Measurements from ENCODE around the gene TGFB2. TPM values are rescaled to one million over a fixed set of nuclear protein-coding genes. Genes with fewer than 3 reads are reported as not detected.

Gene TGFB2
- polyA plus RNA-seq, 3 donors = 13.6 to 16.4 (median 15.1) TPM

DNA sequence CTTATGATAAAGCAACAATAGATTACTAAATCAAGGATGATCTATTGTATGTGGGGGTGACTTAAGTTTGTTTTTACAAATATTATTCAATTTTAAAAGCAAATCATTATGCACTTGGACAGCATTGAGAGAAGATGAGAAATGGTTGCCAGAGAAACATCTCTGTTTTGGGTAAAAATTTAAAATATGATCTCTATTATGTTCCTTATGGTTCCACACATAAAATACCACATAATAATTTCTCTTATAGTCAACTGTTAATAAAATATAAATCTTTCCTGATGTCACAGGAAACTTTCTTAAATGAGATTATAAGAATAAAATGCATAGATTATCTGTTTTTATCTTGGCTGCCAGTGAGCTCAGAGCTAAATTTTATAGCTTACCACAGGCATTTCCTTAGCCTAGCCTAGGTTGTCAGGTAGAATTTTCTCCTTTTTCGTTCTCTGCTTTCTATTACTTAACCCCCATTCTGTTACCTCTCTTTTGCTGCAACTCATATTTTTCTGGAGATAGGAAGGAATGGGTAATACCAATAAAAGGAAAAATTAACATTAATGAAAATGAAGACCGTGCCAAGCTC, 109.7 kb downstream of the TGFB2 start:
- DNase-seq (ENCODE audit: low read depth in 3 of 3, low spot score in 2 of 3) = no peak

- no peak for DNase-seq (ENCODE audit: low read depth in 3 of 3, low spot score in 2 of 3)
Observed at GRCh38 chr1:218456444-218456843, 111.3 kb downstream of the TGFB2 start.

DNA sequence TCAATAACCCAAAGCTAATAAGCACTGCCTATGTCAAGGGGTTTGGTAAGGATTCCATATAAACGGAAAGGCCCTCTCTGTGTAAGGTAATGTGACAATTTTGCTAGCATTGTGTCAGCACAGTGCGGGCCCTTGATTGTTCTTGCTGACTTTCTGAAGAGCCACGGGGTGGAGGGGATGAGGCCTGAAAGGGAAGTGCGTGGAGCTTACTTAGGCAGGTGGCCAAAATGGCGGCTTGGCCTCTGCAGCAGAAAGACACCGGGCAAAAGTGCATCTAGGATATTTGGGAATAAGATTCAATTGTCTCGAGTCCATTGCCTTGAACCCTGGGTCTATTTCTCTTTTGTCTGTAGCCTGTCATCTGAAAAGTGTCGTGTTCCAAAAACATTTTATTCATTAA, 114.3 kb downstream of the TGFB2 start:
- DNase-seq (ENCODE audit: low read depth in 3 of 3, low spot score in 2 of 3) = no peak

DNA sequence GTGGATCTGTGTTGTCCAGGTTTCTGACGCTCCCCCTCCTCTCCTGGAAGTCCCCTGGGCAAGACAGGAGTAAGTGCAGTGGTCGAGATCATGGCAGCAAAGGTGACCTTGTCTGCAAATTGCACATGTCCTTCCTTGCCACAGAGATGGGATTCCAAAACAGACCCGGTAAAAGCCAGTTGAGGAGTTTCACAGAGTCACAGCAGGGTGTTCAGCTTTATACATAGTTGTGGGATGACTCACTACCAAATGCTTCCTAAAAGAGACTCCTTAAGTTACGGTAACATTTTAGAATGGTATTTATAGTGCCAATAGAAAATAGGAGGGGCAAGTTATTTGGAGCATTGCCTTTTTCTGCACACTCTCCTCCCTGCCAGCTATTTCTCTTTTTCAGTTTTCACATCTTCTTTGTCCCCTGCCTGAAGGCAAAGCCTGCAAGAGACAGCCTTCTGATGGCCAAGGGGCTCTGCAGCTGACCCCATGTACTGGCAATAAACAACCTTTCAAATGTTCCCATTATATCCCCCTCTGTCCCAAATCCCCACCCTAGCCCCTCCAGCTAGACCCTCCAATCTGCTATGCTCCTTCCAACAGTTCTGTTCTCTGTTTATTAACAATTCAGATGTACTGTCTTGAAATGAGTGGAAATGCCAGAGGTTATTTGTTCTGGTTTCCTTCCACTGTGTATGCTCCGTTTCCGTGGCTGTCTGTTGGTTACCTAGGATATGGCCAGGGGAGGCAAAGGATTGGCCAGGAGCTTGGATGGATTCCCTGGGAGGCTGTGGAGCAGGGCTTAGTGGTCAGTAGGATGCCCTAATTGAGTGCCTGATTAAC, 115.0 kb downstream of the TGFB2 start:
- no peak for DNase-seq (ENCODE audit: low read depth in 3 of 3, low spot score in 2 of 3)

DNA sequence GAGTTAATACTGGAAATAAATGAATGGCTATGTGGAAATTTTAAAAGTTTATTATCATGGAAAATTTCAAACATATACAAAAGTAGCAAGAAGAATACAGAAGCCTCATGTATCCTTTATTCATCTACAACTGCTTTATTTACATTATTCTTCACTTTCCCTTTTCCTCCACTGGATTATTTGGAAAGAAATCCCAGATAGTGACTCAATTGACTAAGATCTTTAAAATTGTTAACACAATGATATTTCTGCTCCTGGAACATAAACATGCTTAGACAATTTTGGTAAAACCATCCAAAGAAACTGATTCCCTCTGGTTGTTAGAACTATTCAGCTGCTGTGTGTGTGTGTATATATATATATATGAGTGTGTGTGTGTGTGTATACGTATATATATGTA, 116.2 kb downstream of the TGFB2 start:
- DNase-seq (ENCODE audit: low read depth in 3 of 3, low spot score in 2 of 3) = no peak

DNA sequence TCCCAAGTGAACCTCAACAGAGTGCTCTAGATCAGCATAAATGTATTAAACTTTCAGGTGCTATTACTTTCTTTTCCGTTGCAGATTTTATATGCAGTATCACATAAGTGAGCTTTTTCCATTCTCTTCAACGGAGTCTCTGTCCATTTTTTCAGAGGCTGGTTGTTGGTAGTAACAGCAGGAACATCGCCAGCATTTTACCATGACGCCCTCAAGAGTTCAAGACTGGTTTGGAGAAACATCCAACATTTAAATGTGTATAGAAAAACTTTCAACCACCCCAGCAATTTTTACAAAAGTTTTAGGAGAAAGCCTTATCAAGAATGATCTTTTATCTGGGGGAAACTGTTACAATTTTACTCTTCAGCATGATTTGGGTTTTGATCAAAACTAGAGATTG, 117.0 kb downstream of the TGFB2 start:
- DNase-seq (ENCODE audit: low read depth in 3 of 3, low spot score in 2 of 3) = no peak

- no peak for DNase-seq (ENCODE audit: low read depth in 3 of 3, low spot score in 2 of 3)
Observed at GRCh38 chr1:218462587-218462986, 117.5 kb downstream of the TGFB2 start.

- no peak for DNase-seq (ENCODE audit: low read depth in 3 of 3, low spot score in 2 of 3)
Observed at GRCh38 chr1:218463194-218464156, 118.3 kb downstream of the TGFB2 start.

DNA sequence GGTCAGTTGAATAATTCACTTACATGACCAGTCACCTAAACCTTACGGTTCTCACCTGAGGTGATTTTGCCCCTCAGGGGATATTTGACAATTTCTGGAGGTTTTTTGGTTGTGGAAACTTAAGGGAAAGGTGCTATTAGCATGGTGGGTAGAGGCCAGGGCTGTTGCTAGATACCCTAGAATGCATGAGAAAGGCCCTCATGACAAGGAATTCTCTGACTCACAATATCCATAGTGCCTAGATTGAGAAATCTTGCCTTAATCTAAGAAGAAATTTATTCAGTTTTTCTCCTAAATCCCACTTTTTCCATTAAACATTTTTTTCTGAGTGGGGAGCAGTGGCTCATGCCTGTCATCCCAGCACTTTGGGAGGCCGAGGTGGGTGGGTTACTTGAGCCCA, 119.7 kb downstream of the TGFB2 start:
- DNase-seq (ENCODE audit: low read depth in 3 of 3, low spot score in 2 of 3) = no peak

- DNase-seq (ENCODE audit: low read depth in 3 of 3, low spot score in 2 of 3) = no peak
Observed at GRCh38 chr1:218466341-218467010, 121.3 kb downstream of the TGFB2 start.

DNA sequence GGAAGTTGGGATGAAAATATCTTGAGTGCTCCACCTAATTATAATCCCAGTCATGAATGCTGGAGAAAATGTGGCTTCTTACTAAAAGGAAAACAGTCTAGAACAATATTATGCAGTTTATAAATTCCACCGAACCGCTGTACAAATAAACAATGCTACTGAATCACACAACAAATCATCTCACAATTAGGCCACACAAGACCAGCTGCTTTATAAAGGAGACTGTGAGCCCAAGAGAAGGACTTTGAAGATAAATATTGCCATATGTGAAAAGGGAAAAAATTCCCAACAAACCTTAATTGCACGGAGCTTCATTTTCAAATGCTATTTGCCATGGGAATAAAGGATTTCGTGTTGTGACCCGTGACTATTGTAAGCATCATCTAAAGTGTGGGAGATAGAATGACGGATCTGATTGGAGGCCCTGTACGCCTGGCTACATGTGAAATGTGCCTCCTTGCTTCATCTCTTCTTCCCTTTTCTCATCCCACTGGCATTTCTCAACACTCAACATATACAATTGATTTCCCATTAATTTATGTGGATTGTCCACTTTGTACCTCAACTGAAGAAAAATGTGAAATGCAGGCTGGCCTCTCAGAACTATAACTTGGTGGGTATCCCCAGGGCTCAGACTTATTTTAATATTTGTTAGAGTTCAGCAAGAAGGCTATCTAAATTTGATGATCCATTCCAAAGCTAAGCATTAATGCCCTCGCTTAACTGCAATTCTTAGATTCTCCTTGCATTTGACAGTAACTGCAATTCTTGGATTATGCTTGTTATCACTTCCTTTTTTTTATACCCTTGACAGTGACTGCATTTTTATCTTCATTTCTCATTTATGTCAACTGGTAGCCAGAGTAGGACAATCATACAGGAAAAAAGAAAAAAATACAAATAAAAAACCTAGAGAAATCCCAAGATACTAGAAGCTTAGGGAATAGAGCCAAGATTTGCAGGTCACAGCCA, 122.3 kb downstream of the TGFB2 start:
- DNase-seq (ENCODE audit: low read depth in 3 of 3, low spot score in 2 of 3) = no peak

DNA sequence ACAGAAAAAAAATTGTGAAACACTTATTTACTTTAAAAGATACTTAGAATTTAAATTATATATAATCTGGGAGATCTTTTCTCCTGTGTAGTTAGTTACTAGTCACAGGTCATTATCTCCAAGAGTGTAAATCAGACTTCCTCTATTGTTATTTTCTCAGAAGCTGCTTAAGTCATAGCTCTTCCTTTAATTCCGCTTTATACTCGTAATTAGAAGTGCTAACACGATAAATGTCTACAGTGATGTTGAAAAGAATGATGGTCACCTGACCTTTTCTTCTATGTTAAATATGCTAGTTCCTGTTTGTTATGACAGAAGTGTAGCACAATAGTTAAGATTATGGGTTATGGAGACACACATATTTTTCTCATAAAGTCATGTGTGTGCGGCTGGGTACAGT, 123.6 kb downstream of the TGFB2 start:
- DNase-seq (ENCODE audit: low read depth in 3 of 3, low spot score in 2 of 3) = no peak

DNA sequence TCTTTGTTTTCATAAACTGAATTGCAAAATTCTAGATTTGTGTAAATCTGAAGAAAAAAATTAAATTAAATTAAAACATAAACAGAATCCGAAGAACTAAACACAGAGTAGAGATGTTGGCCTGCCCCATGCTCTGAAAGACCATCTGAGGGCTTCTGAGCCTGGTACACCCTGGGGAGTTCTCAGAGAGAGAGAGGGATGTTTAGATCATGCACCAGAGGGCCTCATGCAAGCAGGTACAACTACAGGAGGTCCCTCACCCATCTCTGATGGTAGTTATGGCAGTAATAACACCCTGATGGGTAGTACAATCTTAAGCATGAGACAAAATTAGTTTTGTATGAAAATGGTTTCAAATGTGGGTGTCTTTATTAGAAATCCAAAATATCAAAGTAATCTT, 127.7 kb downstream of the TGFB2 start:
- DNase-seq (ENCODE audit: low read depth in 3 of 3, low spot score in 2 of 3) = no peak

GRCh38 chr1:218473522-218473921, 128.4 kb downstream of the TGFB2 start:
- no peak for DNase-seq (ENCODE audit: low read depth in 3 of 3, low spot score in 2 of 3)

DNA sequence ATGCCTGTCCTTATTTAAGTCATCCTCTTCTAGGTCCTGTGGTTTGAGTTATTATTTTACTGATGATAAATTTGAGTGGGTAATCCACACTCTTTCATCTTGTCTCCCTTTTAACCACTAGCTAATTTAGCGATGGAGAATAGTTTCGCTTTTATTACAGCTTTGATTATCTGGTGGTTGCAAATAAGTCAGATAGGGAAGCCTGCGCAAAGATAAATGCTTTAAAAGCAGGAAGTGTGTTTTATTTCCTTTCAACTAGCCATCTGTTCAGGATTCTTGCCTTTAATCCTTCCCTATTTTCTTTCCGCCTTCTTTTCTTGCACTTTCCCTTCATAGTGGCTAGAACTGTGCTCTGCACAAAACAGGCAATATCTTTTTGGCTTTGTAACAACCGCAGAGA, 129.0 kb downstream of the TGFB2 start:
- no peak for DNase-seq (ENCODE audit: low read depth in 3 of 3, low spot score in 2 of 3)

GRCh38 chr1:218475275-218475674, 130.1 kb downstream of the TGFB2 start:
- no peak for DNase-seq (ENCODE audit: low read depth in 3 of 3, low spot score in 2 of 3)

DNA sequence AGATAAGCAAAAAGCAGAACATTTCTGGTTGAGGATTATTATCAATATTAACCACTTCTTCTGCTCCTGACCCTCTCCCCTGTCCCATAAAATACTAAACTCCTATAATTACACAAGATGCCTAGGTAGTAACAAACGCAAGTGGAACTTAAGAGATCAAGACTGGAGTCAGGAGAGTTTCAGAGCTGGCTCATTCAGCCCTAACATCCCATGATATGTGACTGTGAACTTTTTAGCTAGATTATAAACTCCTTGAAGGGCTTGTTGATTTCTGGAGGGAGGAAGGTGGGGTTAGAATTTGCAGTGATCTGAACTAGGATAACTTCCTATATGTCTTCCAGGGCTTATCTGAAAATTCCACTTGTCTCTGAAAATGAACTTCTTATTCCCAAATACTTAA, 130.6 kb downstream of the TGFB2 start:
- no peak for DNase-seq (ENCODE audit: low read depth in 3 of 3, low spot score in 2 of 3)

DNA sequence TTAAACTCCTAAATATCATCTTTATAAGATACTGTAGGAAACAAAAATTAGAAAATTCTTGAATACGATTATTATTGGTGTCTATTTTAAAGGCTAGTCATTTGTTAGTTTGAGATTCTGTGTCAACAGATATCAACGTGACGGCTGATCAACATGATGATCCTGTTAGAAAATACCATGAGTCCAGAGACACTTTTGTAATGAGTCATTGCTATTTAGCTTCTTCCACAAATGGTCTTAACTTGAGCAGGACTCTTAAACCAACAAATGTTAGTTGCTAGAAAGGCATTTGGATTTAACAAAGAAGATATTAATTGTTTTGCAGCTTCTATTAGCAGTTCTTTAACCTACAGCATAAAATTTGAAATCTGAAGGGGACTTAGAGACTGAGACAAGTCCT, 131.2 kb downstream of the TGFB2 start:
- DNase-seq (ENCODE audit: low read depth in 3 of 3, low spot score in 2 of 3) = no peak

- DNase-seq (ENCODE audit: low read depth in 3 of 3, low spot score in 2 of 3) = no peak
Observed at GRCh38 chr1:218478336-218478735, 133.2 kb downstream of the TGFB2 start.

Data from right renal cortex interstitium (tissue), 3 donors.